Mesenchymal stem cell (in vitro differentiated cells and primary cell): ENCODE data around the gene TEC.

Experiments used
- DNase-seq: peaks from one replicate; pipeline ENCODE4 v3.0.0-alpha.2; 2013
- H2AFZ ChIP-seq: one replicate; pipeline ENCODE4 v1.6.1; 2013; ENCODE audit warnings: low read depth, mild to moderate bottlenecking, control low read depth, inconsistent platforms, low read length, moderate library complexity
- H2AK5ac ChIP-seq: 2 replicates; pipeline ENCODE4 v1.6.1; 2013; ENCODE audit warnings: low read length, moderate library complexity, mild to moderate bottlenecking, inconsistent platforms; ENCODE audit not compliant: severe bottlenecking
- H2BK120ac ChIP-seq: one replicate; pipeline ENCODE4 v1.6.1; 2013; ENCODE audit warnings: low read depth, mild to moderate bottlenecking, inconsistent platforms, low read length, moderate library complexity
- H2BK12ac ChIP-seq, 2 experiments: one replicate each; pipeline ENCODE4 v1.6.1; 2013; ENCODE audit warnings: inconsistent platforms in 2 of 2, low read length in 2 of 2, mild to moderate bottlenecking in 2 of 2, moderate library complexity in 2 of 2, control low read depth in 1 of 2
- H2BK15ac ChIP-seq: one replicate; pipeline ENCODE4 v1.6.1; 2013; ENCODE audit warnings: mild to moderate bottlenecking, low read depth, inconsistent platforms; ENCODE audit not compliant: poor library complexity, severe bottlenecking
- H2BK5ac ChIP-seq: 2 replicates; pipeline ENCODE4 v1.6.1; 2013; ENCODE audit warnings: low read depth, mild to moderate bottlenecking, low read length, control low read depth, inconsistent platforms; ENCODE audit not compliant: poor library complexity, severe bottlenecking
- H3K14ac ChIP-seq, 2 experiments: one replicate each; pipeline ENCODE4 v1.6.1; 2013; ENCODE audit warnings: inconsistent platforms in 2 of 2, low read length in 2 of 2, control low read depth in 1 of 2, mild to moderate bottlenecking in 1 of 2, moderate library complexity in 1 of 2
- H3K18ac ChIP-seq, 2 experiments: one replicate each; pipeline ENCODE4 v1.6.1; 2013; ENCODE audit warnings: inconsistent platforms in 2 of 2, low read length in 2 of 2, control low read depth in 1 of 2, low read depth in 1 of 2, mild to moderate bottlenecking in 1 of 2
- H3K23ac ChIP-seq, 2 experiments: one replicate each; pipeline ENCODE4 v1.6.1; 2013; ENCODE audit warnings: inconsistent platforms in 2 of 2, low read length in 2 of 2, mild to moderate bottlenecking in 2 of 2, moderate library complexity in 2 of 2, control low read depth in 1 of 2
- H3K27ac ChIP-seq: 2 replicates; pipeline ENCODE4 v1.5.1; 2013; ENCODE audit warnings: mild to moderate bottlenecking, moderate library complexity, low read length, control low read depth, inconsistent platforms; ENCODE audit not compliant: poor library complexity, severe bottlenecking
- H3K27me3 ChIP-seq, 2 experiments: 2 replicates each; pipeline versions ENCODE4 v1.6.1 to v1.7.0; 2013; ENCODE audit warnings: low read length in 2 of 2, mild to moderate bottlenecking in 2 of 2, moderate library complexity in 2 of 2, control low read depth in 1 of 2, inconsistent platforms in 1 of 2; ENCODE audit not compliant: control insufficient read depth in 1 of 2, insufficient read depth in 1 of 2
- H3K36me3 ChIP-seq, 2 experiments: 2 replicates each; pipeline versions ENCODE4 v1.6.1 to v1.7.0; 2013; ENCODE audit warnings: low read length in 2 of 2, control low read depth in 1 of 2, inconsistent platforms in 1 of 2, low read depth in 1 of 2, mild to moderate bottlenecking in 1 of 2; ENCODE audit not compliant: insufficient read depth in 2 of 2, control insufficient read depth in 1 of 2
- H3K4ac ChIP-seq, 2 experiments: one replicate each; pipeline ENCODE4 v1.6.1; 2013; ENCODE audit warnings: inconsistent platforms in 2 of 2, low read length in 2 of 2, mild to moderate bottlenecking in 2 of 2, moderate library complexity in 2 of 2, control low read depth in 1 of 2, low read depth in 1 of 2
- H3K4me1 ChIP-seq: 2 replicates; pipeline ENCODE4 v1.6.1; 2013; ENCODE audit warnings: low read depth, low read length, control low read depth; ENCODE audit not compliant: control insufficient read depth, insufficient read depth
- H3K4me2 ChIP-seq: 2 replicates; pipeline ENCODE4 v1.6.1; 2013; ENCODE audit warnings: low read length, mild to moderate bottlenecking, inconsistent platforms; ENCODE audit not compliant: poor library complexity, severe bottlenecking
- H3K4me3 ChIP-seq, 2 experiments: 2 replicates each; pipeline versions ENCODE4 v1.5.1 to v1.7.0; 2013; ENCODE audit warnings: low read length in 2 of 2, mild to moderate bottlenecking in 2 of 2, control low read depth in 1 of 2, low read depth in 1 of 2; ENCODE audit not compliant: insufficient read depth in 1 of 2
- H3K79me1 ChIP-seq: replicated peaks from 2 replicates; pipeline ENCODE4 v1.6.1; 2013; ENCODE audit warnings: mild to moderate bottlenecking, control low read depth, low read length, inconsistent platforms; ENCODE audit not compliant: poor library complexity, severe bottlenecking
- H3K9ac ChIP-seq: 2 replicates; pipeline ENCODE4 v1.7.0; 2013; ENCODE audit warnings: mild to moderate bottlenecking, low read length, moderate library complexity
- H3K9me3 ChIP-seq: 2 replicates; pipeline ENCODE4 v1.7.0; 2013; ENCODE audit warnings: mild to moderate bottlenecking, low read length; ENCODE audit not compliant: control insufficient read depth
- H4K8ac ChIP-seq: one replicate; pipeline ENCODE4 v1.6.1; 2013; ENCODE audit warnings: inconsistent platforms, mild to moderate bottlenecking, low read length, moderate library complexity
- H4K91ac ChIP-seq: one replicate; pipeline ENCODE4 v1.6.1; 2013; ENCODE audit warnings: mild to moderate bottlenecking, low read length, inconsistent platforms
- WGBS: methylation state at CpG from one replicate; pipeline ENCODE4 v1.1.7; 2013; ENCODE audit warnings: mixed read lengths; 5-methylcytosine and 5-hydroxymethylcytosine counted together

The TEC gene

DNA sequence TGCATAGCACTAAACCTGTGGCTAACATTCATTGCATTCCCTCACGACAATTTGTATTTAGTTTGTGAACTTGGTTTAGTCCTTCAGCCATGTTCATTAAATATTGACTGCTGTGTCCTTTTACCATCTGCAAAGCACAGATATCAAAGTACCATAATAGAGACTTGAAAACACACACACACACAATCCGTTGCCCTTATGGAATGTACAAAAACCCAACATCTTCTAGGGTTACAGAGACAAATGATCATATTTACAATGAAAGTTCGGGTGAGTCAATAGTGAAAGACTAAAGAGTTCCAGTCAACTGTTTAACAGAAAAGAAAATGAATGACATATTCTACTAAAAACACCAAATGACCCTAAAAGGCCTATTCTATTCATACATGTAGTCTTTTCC, 84.8 kb downstream of the TEC start:
- Histone ChIP-seq H2BK15ac (no peak overlapping the region), H3K4ac (no peak overlapping the region), H2BK5ac (no peak overlapping the region), H3K36me3 (no peaks in the 10 kb centered on the region), H3K23ac (no peak overlapping the region), H3K18ac (no peak overlapping the region), H3K9ac (no peak overlapping the region), H3K4me1 (peaks cover 4% of the 10 kb centered on the region), H3K27ac (peak overlapping the region; percentile 54), H4K8ac (no peak overlapping the region), H2BK12ac (no peak overlapping the region), H3K27me3 (no peaks in the 10 kb centered on the region), H3K79me1 (peaks cover 14% of the 10 kb centered on the region), H2AFZ (no peak overlapping the region), H3K4me2 (no peak overlapping the region), H3K4me3 (no peak overlapping the region), H3K14ac (no peak overlapping the region), H2AK5ac (no peak overlapping the region), H3K9me3 (no peaks in the 10 kb centered on the region), H2BK120ac (no peak overlapping the region), H4K91ac (no peak overlapping the region)
- no peak for DNase-seq
- 83% methylated on average over 2 of the region's 3 CpGs for WGBS

DNA sequence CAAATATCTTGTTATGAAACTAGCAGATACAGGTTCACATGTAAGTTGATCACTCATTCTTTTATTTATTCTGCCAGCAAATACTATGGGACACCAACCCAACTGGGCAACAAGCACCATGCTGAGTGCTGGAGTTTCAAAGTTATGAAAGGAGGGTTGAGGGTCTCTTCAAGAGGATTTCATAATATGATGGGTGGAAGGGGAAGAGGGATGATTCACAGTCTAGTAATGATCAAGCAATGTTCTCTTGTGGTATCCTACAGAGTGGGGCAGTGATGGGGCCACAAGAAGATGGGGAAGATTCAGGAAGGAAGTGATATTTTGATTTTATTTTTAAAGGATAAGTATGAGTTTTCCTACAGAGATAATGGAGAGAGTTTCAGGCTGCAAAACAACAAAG, 89.4 kb downstream of the TEC start:
- Histone ChIP-seq H3K23ac (no peak overlapping the region), H2BK12ac (no peak overlapping the region), H4K91ac (no peak overlapping the region), H3K4ac (no peak overlapping the region), H4K8ac (no peak overlapping the region), H3K18ac (no peak overlapping the region), H3K4me3 (no peak overlapping the region), H3K79me1 (peaks cover 21% of the 10 kb centered on the region), H2AK5ac (no peak overlapping the region), H3K27me3 (no peaks in the 10 kb centered on the region), H3K9me3 (no peaks in the 10 kb centered on the region), H3K27ac (no peak overlapping the region), H3K9ac (no peak overlapping the region), H2BK5ac (no peak overlapping the region), H3K4me1 (peaks cover 2% of the 10 kb centered on the region), H3K14ac (no peak overlapping the region), H2BK15ac (no peak overlapping the region), H2AFZ (no peak overlapping the region), H2BK120ac (no peak overlapping the region), H3K36me3 (no peaks in the 10 kb centered on the region), H3K4me2 (no peak overlapping the region)
- peak; percentile 41 for DNase-seq

DNA sequence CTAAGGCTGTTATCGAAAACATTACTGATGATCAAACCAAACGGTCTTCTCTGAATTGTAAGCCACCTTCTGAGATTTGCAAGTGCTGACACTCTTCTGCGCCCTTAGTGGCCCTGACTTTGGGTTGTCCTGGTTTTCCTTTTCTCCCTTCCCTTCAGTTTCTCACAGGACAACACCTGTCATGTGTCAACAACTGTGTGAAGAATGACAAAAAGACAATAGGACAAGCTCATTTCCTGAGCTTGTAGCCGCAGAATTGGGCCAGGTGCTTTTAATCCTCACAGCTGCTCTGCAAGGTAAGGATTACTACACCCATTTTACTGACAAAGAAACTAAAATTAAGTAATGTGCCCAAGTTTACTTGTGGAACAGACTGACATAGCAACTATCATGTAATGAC, 90.7 kb downstream of the TEC start:
- DNase-seq: no peak
- Histone ChIP-seq H3K4me1 (peaks cover 4% of the 10 kb centered on the region), H4K8ac (no peak overlapping the region), H3K23ac (no peak overlapping the region), H3K4me2 (no peak overlapping the region), H3K9ac (no peak overlapping the region), H3K18ac (no peak overlapping the region), H2AFZ (no peak overlapping the region), H3K14ac (no peak overlapping the region), H3K4ac (no peak overlapping the region), H3K36me3 (no peaks in the 10 kb centered on the region), H3K27ac (no peak overlapping the region), H2AK5ac (no peak overlapping the region), H2BK120ac (no peak overlapping the region), H3K9me3 (no peaks in the 10 kb centered on the region), H3K4me3 (no peak overlapping the region), H4K91ac (no peak overlapping the region), H3K79me1 (peaks cover 21% of the 10 kb centered on the region), H2BK12ac (no peak overlapping the region), H2BK15ac (no peak overlapping the region), H3K27me3 (no peaks in the 10 kb centered on the region), H2BK5ac (no peak overlapping the region)
- WGBS: 66% methylated on average over 3 of the region's 4 CpGs

DNA sequence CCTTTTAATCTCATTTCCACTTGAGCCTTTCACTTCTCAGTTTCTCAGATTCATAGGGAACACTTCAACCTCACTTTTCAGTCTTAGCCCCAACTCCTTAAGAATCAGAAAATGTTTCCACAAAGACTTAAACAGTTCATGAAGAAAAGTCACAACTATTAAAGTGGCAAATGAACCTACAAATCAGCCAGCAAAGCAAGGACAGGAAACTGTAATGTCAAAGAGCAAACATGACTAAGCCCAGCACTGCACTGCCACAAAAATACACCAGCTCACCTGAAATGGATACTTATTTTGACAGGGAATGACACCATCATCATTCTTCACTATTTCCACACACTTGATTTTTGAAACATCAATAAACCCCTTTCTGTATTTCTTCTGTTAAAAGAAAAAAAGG, 93.8 kb downstream of the TEC start:
- Histone ChIP-seq H3K14ac (no peak overlapping the region), H4K91ac (no peak overlapping the region), H3K27ac (peak overlapping the region; percentile 30)

More for the DNA sequence above, 93.8 kb downstream of the TEC start:
- Histone ChIP-seq H3K36me3 (no peaks in the 10 kb centered on the region), H2AK5ac (no peak overlapping the region), H4K8ac (no peak overlapping the region), H3K9me3 (no peaks in the 10 kb centered on the region), H2BK5ac (no peak overlapping the region), H3K79me1 (peaks cover 15% of the 10 kb centered on the region), H3K4me3 (no peak overlapping the region), H3K18ac (no peak overlapping the region), H3K4ac (no peak overlapping the region), H3K4me1 (peaks cover 4% of the 10 kb centered on the region), H3K23ac (no peak overlapping the region), H2BK15ac (no peak overlapping the region), H3K27me3 (no peaks in the 10 kb centered on the region), H2AFZ (no peak overlapping the region), H3K9ac (no peak overlapping the region), H2BK120ac (no peak overlapping the region), H2BK12ac (no peak overlapping the region), H3K4me2 (no peak overlapping the region)
- DNase-seq: peak; percentile 28
